ENCODE data around the gene C19orf47. TPM values are rescaled to one million over a fixed set of nuclear protein-coding genes. Genes with fewer than 3 reads are reported as not detected.
A peak's percentile ranks its signal among the peaks of the same experiment; 100 is the strongest.

Gene C19orf47
- polyA plus RNA-seq, 1 experiment, result 15.9 TPM

GRCh38 chr19:40272261-40272660, 75.9 kb downstream of the C19orf47 start:
- TF ChIP-seq, protein P1, sequence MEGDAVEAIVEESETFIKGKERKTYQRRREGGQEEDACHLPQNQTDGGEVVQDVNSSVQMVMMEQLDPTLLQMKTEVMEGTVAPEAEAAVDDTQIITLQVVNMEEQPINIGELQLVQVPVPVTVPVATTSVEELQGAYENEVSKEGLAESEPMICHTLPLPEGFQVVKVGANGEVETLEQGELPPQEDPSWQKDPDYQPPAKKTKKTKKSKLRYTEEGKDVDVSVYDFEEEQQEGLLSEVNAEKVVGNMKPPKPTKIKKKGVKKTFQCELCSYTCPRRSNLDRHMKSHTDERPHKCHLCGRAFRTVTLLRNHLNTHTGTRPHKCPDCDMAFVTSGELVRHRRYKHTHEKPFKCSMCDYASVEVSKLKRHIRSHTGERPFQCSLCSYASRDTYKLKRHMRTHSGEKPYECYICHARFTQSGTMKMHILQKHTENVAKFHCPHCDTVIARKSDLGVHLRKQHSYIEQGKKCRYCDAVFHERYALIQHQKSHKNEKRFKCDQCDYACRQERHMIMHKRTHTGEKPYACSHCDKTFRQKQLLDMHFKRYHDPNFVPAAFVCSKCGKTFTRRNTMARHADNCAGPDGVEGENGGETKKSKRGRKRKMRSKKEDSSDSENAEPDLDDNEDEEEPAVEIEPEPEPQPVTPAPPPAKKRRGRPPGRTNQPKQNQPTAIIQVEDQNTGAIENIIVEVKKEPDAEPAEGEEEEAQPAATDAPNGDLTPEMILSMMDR (IDR thresholded peaks at IDR 0.05; ENCODE audit: low read depth, low read length), result no peak
- Histone ChIP-seq H3K27ac (ENCODE audit: low read depth, low read length) (no peak overlapping the region), H3K4me3 (ENCODE audit: low read depth, low read length) (no peak overlapping the region), H3K9me3 (ENCODE audit: control insufficient read depth, insufficient read depth, low read length) (no peaks in the 10 kb centered on the region; the same call in 1 of the 2 replicates), H3K27me3 (ENCODE audit: control insufficient read depth, insufficient read depth, low read length) (no peaks in the 10 kb centered on the region)
- DNase-seq (ENCODE audit: low read depth, low spot score), result no peak
- CTCF ChIA-PET, result interaction anchor here (1.1 kb wide), 1 partner anchor 33 kb away, joined by 4 read pairs; no protein-coding TSS in a partner anchor
- POLR2A ChIA-PET, result no interaction called here

GRCh38 chr19:40271706-40272105, 76.5 kb downstream of the C19orf47 start:
- no peaks in the 10 kb centered on the region; the same call in 1 of the 2 replicates for H3K9me3 ChIP-seq (ENCODE audit: control insufficient read depth, insufficient read depth, low read length)
- ChIA-PET CTCF (interaction anchor here (1.1 kb wide), 1 partner anchor 34 kb away, joined by 4 read pairs; no protein-coding TSS in a partner anchor), POLR2A (no interaction called here)
- TF ChIP-seq, protein P1 (IDR thresholded peaks at IDR 0.05; ENCODE audit: low read depth, low read length), result no peak
- H3K27ac ChIP-seq (ENCODE audit: low read depth, low read length), result no peak overlapping the region
- no peak for DNase-seq (ENCODE audit: low read depth, low spot score)
- no peaks in the 10 kb centered on the region for H3K27me3 ChIP-seq (ENCODE audit: control insufficient read depth, insufficient read depth, low read length)
- no peak overlapping the region for H3K4me3 ChIP-seq (ENCODE audit: low read depth, low read length)

DNA sequence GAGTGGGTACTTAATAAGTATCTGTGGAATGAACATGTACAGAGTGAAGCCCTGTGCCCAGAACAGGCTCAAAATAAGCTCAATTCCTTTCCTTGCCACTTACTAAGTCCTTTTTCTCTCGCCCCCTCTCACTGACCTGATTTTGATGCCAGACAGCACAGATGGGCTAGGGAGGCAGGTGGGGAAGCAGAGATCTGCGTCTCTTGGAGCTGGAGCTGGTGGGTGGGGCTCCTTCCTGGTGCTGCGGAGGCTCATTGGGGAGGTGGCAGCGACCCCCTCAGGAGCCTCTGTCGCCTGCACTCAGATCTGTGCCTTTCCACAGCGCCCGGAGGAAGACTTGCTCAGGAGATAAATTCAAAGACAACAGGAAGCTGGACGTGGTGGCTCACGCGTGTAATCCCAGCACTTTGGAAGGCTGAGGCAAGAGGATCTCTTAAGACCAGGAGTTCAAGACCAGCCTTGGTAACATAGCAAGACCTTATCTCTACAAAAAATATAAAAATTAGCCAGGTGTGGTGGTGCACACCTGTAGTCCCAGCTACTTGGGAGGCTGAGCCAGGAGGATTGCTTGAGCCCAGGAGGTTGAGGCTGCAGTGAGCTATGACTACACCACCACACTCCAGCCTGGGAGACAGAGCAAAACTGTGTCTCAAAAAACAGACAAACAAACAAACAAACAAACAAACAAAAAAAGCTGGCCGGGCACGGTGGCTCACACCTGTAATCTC, 77.7 kb downstream of the C19orf47 start:
- Histone ChIP-seq H3K4me3 (ENCODE audit: low read depth, low read length) (no peak overlapping the region), H3K27me3 (ENCODE audit: control insufficient read depth, insufficient read depth, low read length) (no peaks in the 10 kb centered on the region), H3K9me3 (ENCODE audit: control insufficient read depth, insufficient read depth, low read length) (no peaks in the 10 kb centered on the region; the same call in 1 of the 2 replicates), H3K27ac (ENCODE audit: low read depth, low read length) (no peak overlapping the region)
- DNase-seq (ENCODE audit: low read depth, low spot score), result no peak
- CTCF ChIA-PET, result interaction anchor here (0.8 to 1.1 kb wide), 2 partner anchors 13 to 130 kb away, joined by 3 read pairs; no protein-coding TSS in a partner anchor
- TF ChIP-seq, protein P1 (IDR thresholded peaks at IDR 0.05; ENCODE audit: low read depth, low read length), result no peak
- POLR2A ChIA-PET, result interaction anchor here (0.6 kb wide), 2 partner anchors 7 to 22 kb away, joined by 3 read pairs; no protein-coding TSS in a partner anchor

Small RNA genes lying within 50 kb of the gene (small RNA-seq; reads per million reads assigned to genes)
- gene MIR641 (ENCODE audit: insufficient read length, low read depth), result 50.6 reads per million, percentile 85 among the genes with 10 or more reads in this experiment
- gene MIR6796 (ENCODE audit: insufficient read length, low read depth), result not detected
- not detected for gene RF00019 (ENCODE audit: insufficient read length, low read depth)
- gene RNU6-945P (ENCODE audit: insufficient read length, low read depth), result not detected

Other genes with a start within 250 kb of the C19orf47 start
- 2.0 and 2.3 TPM in 2 replicates for gene MAP3K10, start 157.0 kb downstream of the C19orf47 start, polyA plus RNA-seq (2011; rRNA removed)
- gene TTC9B, start 130.0 kb downstream of the C19orf47 start, polyA plus RNA-seq (2011; rRNA removed), result not detected in 2 replicates
- gene CCNP, start 121.7 kb downstream of the C19orf47 start, polyA plus RNA-seq (2011; rRNA removed), result 0.16 and 0.21 TPM in 2 replicates
- gene AKT2, start 63.1 kb downstream of the C19orf47 start, polyA plus RNA-seq (2011; rRNA removed), result 99.8 and 122 TPM in 2 replicates
- 395 and 559 TPM in 2 replicates for gene PLD3, start 298 bp upstream of the C19orf47 start, polyA plus RNA-seq (2011; rRNA removed)
- 0.09 and 0.11 TPM in 2 replicates for gene HIPK4, start 41.8 kb upstream of the C19orf47 start, polyA plus RNA-seq (2011; rRNA removed)
- 1.8 and 1.9 TPM in 2 replicates for gene PRX, start 65.0 kb upstream of the C19orf47 start, polyA plus RNA-seq (2011; rRNA removed)
- gene SERTAD1, start 77.6 kb upstream of the C19orf47 start, polyA plus RNA-seq (2011; rRNA removed), result 11.9 and 16.2 TPM in 2 replicates
- 16.1 and 19.6 TPM in 2 replicates for gene SERTAD3, start 95.9 kb upstream of the C19orf47 start, polyA plus RNA-seq (2011; rRNA removed)
- 40.4 and 58.0 TPM in 2 replicates for gene BLVRB, start 117.3 kb upstream of the C19orf47 start, polyA plus RNA-seq (2011; rRNA removed)
- 1.3 and 1.9 TPM in 2 replicates for gene SPTBN4, start 118.6 kb upstream of the C19orf47 start, polyA plus RNA-seq (2011; rRNA removed)
- gene SHKBP1, start 228.5 kb upstream of the C19orf47 start, polyA plus RNA-seq (2011; rRNA removed), result 42.5 and 62.7 TPM in 2 replicates

All from AG04450 (cell line).